Ascending aorta (tissue), 2 donors: ENCODE measurements around the gene CAMK2N1. TPM values are rescaled to one million over a fixed set of nuclear protein-coding genes. Genes with fewer than 3 reads are reported as not detected.

Experiments used
- DNase-seq, 2 donors: peaks; one replicate each; pipeline ENCODE4 v3.0.0-alpha.2; 2019; ENCODE audit warnings: low spot score in 2 of 2
- H3K27ac ChIP-seq, 2 donors: fragments of 200-600 bp; sonication (generic); one replicate each; pipeline ENCODE4 v1.5.1; 2016 to 2017; ENCODE audit warnings: mild to moderate bottlenecking in 1 of 2
- H3K27me3 ChIP-seq: fragments of 200-600 bp; sonication (generic); one replicate; pipeline ENCODE4 v1.5.1; 2017
- H3K36me3 ChIP-seq, 2 donors: fragments of 200-600 bp; sonication (generic); one replicate each; pipeline ENCODE4 v1.5.1; 2016
- H3K4me1 ChIP-seq, 2 donors: fragments of 200-600 bp; sonication (generic); one replicate each; pipeline ENCODE4 v1.5.1; 2016 to 2017; ENCODE audit warnings: mild to moderate bottlenecking in 1 of 2
- H3K4me3 ChIP-seq, 2 donors: fragments of 200-600 bp; sonication (generic); one replicate each; pipeline ENCODE4 v1.5.1; 2016 to 2017; ENCODE audit warnings: mild to moderate bottlenecking in 1 of 2
- H3K9me3 ChIP-seq, 2 donors: fragments of 200-600 bp; sonication (generic); one replicate each; pipeline ENCODE4 v1.5.1; 2016
- intact Hi-C: fragments of 100-400 bp; cut with DNase I; formaldehyde crosslinking; loops from one replicate; pipeline ENCODE4 v1.15.1; 2023
- total RNA-seq: library from RNA; depleted of rRNA; stranded (reverse); fragments of >200 nt; gene quantifications from one replicate; pipeline ENCODE4 v1.1.0, GENCODE V29; 2016
- TF ChIP-seq, protein P1 (sequence below), 3 experiments: fragments of 200-600 bp in 2 of 3; fragments of 450-650 bp in 1 of 3; sonication (generic) in 2 of 3; IDR thresholded peaks; one replicate each; pipeline ENCODE4 v1.5.1; 2016 to 2019; ENCODE audit warnings: antibody characterized with exemption in 3 of 3, mild to moderate bottlenecking in 1 of 3, moderate library complexity in 1 of 3

Gene CAMK2N1
- total RNA-seq, 1 donor from 2014 or later: 1.9 TPM

DNA sequence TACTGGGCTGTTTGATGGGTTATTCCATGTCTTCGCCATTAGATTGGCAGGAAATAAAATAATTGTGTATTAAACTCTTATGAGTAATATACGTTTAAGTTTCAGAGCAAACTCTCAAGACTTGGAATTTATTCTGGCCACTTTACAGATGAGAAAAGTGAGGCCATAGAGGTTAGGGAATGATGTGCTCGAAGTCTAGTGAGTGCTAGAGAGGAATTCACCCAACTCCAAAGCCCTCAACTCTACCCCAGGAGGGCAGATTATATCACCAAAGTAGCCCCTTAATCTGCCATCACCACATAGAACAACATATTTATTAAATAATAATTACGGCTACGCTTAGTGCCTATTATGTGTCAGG, 22.4 kb upstream of the CAMK2N1 start:
- Histone ChIP-seq H3K36me3 (peaks cover 0 to 10% of the 10 kb centered on the region in 2 donors), H3K4me3 (peak overlapping the region; percentile 72 to 98), H3K4me1 (peaks cover 0 to 24% of the 10 kb centered on the region in 2 donors), H3K27ac (peak overlapping the region; percentile 63 to 90), H3K9me3 (no peaks in the 10 kb centered on the region), H3K27me3 (no peaks in the 10 kb centered on the region)
- intact Hi-C loops: loop anchor here (1.0 kb wide), 3 partner anchors 22 to 153 kb away; partner anchors contain the start of genes CAMK2N1, DDOST and PINK1
- DNase-seq: no peak
- TF ChIP-seq, protein P1, sequence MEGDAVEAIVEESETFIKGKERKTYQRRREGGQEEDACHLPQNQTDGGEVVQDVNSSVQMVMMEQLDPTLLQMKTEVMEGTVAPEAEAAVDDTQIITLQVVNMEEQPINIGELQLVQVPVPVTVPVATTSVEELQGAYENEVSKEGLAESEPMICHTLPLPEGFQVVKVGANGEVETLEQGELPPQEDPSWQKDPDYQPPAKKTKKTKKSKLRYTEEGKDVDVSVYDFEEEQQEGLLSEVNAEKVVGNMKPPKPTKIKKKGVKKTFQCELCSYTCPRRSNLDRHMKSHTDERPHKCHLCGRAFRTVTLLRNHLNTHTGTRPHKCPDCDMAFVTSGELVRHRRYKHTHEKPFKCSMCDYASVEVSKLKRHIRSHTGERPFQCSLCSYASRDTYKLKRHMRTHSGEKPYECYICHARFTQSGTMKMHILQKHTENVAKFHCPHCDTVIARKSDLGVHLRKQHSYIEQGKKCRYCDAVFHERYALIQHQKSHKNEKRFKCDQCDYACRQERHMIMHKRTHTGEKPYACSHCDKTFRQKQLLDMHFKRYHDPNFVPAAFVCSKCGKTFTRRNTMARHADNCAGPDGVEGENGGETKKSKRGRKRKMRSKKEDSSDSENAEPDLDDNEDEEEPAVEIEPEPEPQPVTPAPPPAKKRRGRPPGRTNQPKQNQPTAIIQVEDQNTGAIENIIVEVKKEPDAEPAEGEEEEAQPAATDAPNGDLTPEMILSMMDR (IDR thresholded peaks at IDR 0.05): no peak

DNA sequence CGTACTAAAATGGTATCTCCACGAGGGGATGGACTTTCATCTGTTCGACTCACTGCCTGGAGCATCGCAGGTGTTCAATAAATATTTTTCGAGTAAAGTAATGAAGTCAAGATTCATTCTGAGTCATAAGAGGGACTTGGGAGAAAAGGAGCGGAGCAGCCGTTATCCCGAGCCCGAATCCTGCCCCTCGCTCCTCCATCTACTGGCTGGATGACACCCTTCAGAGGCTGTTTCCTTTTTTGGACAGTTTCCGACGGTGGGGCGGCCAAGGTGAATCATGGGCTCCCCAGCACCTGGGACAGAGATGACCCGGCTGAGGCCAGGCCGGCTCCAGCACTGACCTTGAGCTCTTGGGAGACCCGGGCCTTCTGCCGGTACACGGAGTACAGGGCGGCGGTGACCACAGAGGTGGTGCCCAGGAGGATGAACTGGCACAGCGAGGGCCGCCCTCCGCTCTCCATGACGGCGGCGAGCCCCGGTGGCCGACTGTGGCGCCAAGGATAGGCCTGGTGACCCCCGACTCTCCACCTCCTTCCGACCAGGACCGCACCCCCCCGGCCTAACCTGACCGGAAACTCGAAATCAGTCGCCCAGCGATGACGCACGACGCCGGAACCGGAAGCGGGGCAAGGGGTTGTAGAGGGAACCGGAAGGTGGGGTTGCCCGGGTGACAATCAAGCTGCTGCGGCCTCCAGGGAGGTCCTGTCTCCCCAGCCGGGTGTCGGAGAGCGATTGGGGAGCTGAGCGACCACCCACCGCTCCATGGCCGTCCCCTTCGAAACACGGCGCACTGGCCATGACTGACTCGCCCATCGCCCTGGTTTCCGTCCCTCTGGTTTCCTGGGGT, 21.8 kb upstream of the CAMK2N1 start, which contains the start of gene MUL1:
Gene MUL1, minus strand, starts transcription at position 588 of the 847 bp plus-strand sequence. Its CDS starts 127 bp downstream, at position 461.
- intact Hi-C loops: loop anchor here (1.0 kb wide), 3 partner anchors 21 to 154 kb away; partner anchors contain the start of genes CAMK2N1, DDOST and PINK1
- TF ChIP-seq, protein P1 (IDR thresholded peaks at IDR 0.05): no peak
- H3K9me3 ChIP-seq: no peaks in the 10 kb centered on the region
- no peaks in the 10 kb centered on the region for H3K27me3 ChIP-seq
- peak within 1 kb of the TSS; percentile 72 to 98 for H3K4me3 ChIP-seq
- peaks cover 0 to 24% of the 10 kb centered on the region in 2 donors for H3K4me1 ChIP-seq
- peak within 1 kb of the TSS; percentile 63 to 90 for H3K27ac ChIP-seq
- peaks cover 4 to 11% of the 10 kb centered on the region in 2 donors for H3K36me3 ChIP-seq
- DNase-seq: peak; percentile 80 to 97

DNA sequence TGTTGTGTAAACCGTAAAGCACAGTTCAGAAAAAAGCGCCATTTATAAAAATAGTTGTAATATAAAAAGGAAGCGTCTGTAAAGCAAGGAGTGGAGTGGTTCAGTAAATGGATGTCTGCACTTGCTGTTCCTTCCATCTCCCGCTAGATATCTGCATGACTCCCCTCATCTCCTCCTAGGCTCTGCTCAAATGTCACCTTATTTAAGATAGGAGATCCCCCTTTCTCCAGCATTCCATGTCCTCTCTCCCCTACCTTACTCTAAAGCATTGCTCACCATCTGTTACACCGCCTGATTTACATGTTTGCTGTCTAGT, 21.2 kb upstream of the CAMK2N1 start:
- Histone ChIP-seq H3K4me1 (peaks cover 0 to 24% of the 10 kb centered on the region in 2 donors), H3K4me3 (peak overlapping the region; percentile 72 to 98), H3K27me3 (no peaks in the 10 kb centered on the region), H3K36me3 (peaks cover 10 to 17% of the 10 kb centered on the region in 2 donors), H3K9me3 (no peaks in the 10 kb centered on the region), H3K27ac (peak overlapping the region in 1 of 2 donors; percentile 90)
- intact Hi-C loops: no loop called here
- TF ChIP-seq, protein P1 (IDR thresholded peaks at IDR 0.05): no peak
- DNase-seq: no peak

DNA sequence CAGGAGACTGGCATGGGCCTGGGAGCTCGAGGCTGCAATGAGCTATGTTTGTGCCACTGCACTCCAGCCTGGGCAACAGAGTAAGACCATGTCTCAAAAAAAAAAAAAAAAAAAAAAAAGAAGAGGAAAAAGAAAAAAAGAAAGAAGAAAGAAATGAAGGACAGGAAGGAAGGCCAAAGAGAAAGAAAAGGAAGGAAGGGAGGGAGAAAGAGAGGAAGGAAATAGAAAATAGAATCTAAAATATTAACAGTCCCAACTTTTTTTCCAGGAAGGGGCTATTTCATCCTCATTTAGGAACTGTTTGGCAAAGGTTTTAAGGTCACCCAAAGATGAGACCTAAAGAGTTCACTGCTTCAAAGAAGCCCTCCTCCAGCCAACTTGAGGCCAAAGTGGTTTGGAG, 19.5 kb upstream of the CAMK2N1 start:
- H3K4me1 ChIP-seq: peaks cover 0 to 24% of the 10 kb centered on the region in 2 donors
- TF ChIP-seq, protein P1 (IDR thresholded peaks at IDR 0.05): no peak
- H3K27me3 ChIP-seq: no peaks in the 10 kb centered on the region
- H3K4me3 ChIP-seq: no peak overlapping the region
- no peak overlapping the region for H3K27ac ChIP-seq
- H3K9me3 ChIP-seq: no peaks in the 10 kb centered on the region
- no peak for DNase-seq
- intact Hi-C loops: no loop called here
- H3K36me3 ChIP-seq: peaks cover 27 to 34% of the 10 kb centered on the region in 2 donors

DNA sequence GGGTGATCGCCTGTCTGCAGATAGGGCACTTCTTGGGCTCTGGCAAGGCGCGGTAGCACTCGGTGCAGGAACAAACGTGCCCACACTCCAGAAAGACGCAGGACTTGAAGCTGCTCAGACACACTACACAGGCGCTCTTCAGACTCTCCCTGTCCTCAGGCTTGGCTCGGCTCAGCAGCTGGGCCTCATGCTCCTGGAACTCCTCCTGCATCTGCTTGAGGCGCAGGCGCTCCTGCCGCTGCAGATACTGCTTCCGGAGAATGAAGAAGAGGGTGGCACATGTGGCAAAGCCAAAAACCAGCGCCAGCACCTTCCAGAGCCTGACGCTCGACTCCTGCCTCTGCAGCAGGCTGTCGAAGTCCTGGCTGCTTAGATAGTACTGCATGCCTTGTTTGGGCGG, 14.7 kb upstream of the CAMK2N1 start:
- intact Hi-C loops: no loop called here
- DNase-seq: no peak
- Histone ChIP-seq H3K27me3 (no peaks in the 10 kb centered on the region), H3K4me1 (peaks cover 0 to 10% of the 10 kb centered on the region in 2 donors), H3K36me3 (peaks cover 47 to 62% of the 10 kb centered on the region in 2 donors), H3K9me3 (no peaks in the 10 kb centered on the region), H3K4me3 (no peak overlapping the region), H3K27ac (no peak overlapping the region)
- TF ChIP-seq, protein P1 (IDR thresholded peaks at IDR 0.05): no peak
